Epithelial cell of esophagus (primary cell): ENCODE data around the gene PRKAG3.

ENCODE experiments used
- DNase-seq: peaks from one replicate; pipeline ENCODE4 v3.0.0; 2010; ENCODE audit warnings: low read depth
- H3K4me3 ChIP-seq: 2 replicates; pipeline ENCODE4 v1.5.1; 2011; ENCODE audit warnings: mild to moderate bottlenecking, low read length, control low read depth
- TF ChIP-seq, protein P1 (sequence below): IDR thresholded peaks from 2 replicates; pipeline ENCODE4 v1.5.1; 2011; ENCODE audit warnings: low read depth, mild to moderate bottlenecking, low read length, control low read depth, inconsistent platforms; ENCODE audit not compliant: insufficient read depth; ENCODE audit errors: missing control alignments

PRKAG3 gene

DNA sequence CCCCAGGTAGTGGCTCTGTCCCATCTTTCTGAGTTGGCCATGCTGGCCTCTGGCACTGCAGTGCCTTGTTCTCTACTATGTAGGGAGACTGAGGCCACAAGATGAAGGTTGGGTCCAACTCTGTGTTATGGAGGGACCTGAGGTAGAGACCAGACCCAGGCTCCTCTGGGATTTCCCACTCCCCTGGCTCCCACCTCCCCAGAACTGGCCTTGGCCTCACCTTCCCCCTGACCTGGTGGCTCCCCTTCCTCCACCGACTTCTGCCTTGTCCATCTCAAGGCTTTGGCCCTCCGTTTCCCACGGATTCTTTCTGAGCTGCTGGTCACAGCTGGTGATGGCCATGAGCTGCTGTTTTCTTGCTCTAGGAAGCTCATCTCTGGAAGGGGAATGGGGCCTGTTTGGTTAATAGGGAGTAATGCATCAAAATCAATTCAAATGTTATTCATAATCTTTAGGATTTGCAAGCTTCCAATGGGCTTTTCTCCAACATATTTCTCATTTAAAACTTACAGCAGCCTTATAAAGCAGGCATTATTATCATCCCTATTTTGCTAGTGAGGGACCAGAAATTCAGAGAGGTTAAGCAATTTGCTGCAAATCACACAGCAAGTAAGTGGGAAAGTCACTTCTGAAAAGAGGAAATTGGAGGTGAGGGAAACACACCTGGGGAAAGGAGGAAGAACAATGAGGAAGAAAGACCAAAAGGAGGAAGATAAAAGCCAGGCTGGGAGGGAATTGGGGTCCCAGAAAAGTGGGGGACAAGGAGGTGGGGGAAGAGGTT is 887 bp downstream of the PRKAG3 start:
- H3K4me3 ChIP-seq, result no peak overlapping the region
- TF ChIP-seq, protein P1, sequence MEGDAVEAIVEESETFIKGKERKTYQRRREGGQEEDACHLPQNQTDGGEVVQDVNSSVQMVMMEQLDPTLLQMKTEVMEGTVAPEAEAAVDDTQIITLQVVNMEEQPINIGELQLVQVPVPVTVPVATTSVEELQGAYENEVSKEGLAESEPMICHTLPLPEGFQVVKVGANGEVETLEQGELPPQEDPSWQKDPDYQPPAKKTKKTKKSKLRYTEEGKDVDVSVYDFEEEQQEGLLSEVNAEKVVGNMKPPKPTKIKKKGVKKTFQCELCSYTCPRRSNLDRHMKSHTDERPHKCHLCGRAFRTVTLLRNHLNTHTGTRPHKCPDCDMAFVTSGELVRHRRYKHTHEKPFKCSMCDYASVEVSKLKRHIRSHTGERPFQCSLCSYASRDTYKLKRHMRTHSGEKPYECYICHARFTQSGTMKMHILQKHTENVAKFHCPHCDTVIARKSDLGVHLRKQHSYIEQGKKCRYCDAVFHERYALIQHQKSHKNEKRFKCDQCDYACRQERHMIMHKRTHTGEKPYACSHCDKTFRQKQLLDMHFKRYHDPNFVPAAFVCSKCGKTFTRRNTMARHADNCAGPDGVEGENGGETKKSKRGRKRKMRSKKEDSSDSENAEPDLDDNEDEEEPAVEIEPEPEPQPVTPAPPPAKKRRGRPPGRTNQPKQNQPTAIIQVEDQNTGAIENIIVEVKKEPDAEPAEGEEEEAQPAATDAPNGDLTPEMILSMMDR, result no peak
- DNase-seq, result no peak

DNA sequence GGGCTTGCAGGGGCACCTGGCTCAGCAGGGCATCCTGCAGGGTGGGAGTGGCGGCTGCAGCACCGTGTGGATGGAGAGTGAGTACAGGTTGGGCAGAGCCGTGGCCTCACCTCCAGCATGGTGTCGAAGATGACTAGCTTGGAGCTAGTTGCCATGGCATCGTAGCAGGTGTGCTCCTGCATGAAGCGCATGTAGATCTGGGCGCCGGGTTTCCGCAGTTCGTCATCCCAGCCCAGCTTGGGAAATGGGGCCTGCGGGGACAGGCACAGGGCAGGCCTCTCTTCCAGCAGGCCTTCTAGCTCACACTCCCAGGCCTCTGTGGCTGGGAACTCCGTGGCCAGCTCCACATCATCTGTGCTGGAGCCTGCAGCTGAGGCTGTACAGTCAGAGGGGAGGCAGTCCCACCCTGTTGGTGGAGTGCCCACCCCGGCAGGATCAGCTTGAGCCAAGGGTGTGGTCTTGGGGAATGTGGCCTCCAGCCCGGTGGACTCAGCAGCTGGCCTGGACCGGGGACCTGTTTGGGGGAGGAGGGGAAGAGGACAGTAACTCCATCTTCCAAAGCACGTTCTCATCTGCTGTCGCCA is 1.6 kb downstream of the PRKAG3 start:
- no peak overlapping the region for H3K4me3 ChIP-seq
- DNase-seq, result peak; percentile 26
- TF ChIP-seq, protein P1, result no peak

DNA sequence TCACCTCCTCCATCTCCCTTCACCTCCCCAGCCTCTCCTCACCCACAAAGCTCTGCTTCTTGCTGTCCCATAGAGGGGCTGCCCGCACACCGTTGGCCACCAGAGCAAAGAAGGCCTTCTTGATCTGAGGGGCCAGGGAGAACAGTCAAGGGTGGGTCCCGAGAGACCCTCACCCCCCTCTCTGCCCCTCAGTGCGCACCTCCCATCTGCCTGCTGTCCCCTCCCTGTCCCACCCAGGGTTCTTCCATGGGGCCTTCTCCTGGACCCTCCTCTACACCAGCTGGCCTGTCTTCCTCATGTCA is 3.2 kb downstream of the PRKAG3 start:
- TF ChIP-seq, protein P1, result no peak
- H3K4me3 ChIP-seq, result no peak overlapping the region
- DNase-seq, result no peak

DNA sequence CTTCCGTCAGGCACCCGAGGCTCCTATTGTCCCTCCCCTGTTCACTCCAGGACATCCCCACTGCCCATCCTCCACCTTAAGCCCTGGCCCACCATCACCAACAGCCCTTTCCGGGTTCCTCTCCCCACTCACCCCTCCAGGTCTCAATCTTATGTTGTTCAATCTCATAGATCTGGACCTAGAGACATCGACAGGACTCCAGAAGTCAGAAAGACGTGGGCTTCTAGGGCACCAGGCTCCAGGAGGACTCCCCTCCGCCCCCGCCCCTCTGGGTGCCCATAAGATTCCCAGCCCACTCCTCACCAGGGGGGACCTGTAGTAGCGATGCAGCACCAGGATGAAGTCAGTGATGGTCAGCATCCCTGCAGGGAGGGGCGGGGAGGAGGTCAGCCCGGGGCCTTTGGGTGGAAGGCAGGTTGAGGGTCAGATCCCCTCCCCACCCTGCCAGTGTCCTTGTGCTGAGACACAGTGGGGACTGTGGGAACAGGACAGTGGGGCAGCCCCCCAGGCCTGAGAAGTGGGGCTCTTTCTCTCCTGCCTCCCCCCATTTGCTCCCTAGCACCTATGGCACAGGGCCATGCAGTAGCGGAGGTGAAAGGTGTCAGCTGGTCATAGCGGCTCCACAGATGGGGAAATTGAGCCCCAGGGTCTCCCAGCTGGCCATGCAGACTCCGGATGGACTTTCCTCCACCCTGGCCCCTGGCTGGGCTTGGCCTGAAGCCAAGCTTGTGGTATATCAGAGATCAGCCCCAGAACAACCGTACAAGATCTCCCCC is 3.7 kb downstream of the PRKAG3 start:
- TF ChIP-seq, protein P1, result no peak
- no peak for DNase-seq
- no peak overlapping the region for H3K4me3 ChIP-seq

DNA sequence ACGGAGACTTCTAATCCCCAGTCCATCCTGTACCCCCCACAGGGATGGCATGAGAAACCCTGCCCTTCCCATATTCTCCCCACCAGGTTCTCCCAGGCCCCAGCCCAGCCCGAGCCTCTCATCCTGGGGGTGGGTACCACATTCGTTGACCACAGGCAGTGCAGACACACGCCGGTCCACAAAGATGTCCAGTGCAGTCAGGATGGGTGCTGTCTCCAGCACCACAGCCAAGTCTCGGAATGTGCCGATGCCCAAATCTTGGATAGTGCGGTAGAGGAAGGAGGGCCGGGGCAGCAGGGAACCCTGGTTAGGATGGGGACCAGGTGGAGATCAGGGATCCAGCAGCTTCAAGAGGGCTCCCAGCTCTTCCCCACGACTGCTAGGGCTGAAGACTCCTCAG is 4.8 kb downstream of the PRKAG3 start:
- TF ChIP-seq, protein P1, result no peak
- no peak for DNase-seq
- H3K4me3 ChIP-seq, result no peak overlapping the region

DNA sequence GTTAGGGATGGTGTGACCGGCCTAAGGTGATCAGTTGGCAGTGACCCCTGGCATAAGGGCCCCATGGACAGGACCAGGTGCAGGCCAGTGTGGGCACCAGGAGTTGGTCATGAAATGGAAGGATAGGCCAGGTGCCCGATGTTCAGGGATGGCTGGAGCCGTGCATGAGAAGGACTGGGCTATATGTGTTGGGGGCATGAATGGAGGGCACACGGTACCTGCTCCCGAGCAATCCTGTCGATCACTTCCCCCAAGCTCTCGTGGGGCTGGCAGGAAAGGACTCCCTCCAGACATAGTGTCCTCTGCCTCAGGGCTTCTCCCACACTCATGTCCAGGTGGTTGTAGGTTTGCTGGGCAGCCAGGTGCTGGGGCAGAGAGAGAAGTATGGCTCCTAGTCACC is 7.6 kb downstream of the PRKAG3 start:
- TF ChIP-seq, protein P1, result no peak
- no peak overlapping the region for H3K4me3 ChIP-seq
- no peak for DNase-seq
